ENCODE results near the gene HRH2. TPM values are rescaled to one million over a fixed set of nuclear protein-coding genes. Genes with fewer than 3 reads are reported as not detected.

The HRH2 gene
- total RNA-seq, 1 experiment from 2014 or later: not detected

GRCh38 chr5:175695161-175696126 lies 37.6 kb downstream of the HRH2 start:
- H3K27me3 ChIP-seq (replicated peaks): peaks cover 8% of the 10 kb centered on the region; the same call in 1 of the 2 replicates
- H3K36me3 ChIP-seq: no peaks in the 10 kb centered on the region
- no peaks in the 10 kb centered on the region for H3K4me1 ChIP-seq (replicated peaks)

GRCh38 chr5:175696139-175696854 lies 38.4 kb downstream of the HRH2 start:
- no peak for DNase-seq (ENCODE audit: low read depth in 1 of 2, low spot score in 2 of 2)
- H3K36me3 ChIP-seq: no peaks in the 10 kb centered on the region
- H3K27me3 ChIP-seq (replicated peaks): 0 out of 2 replicates have a peak, but pooled peaks cover 2% of the 10 kb centered on the region
- H3K4me3 ChIP-seq: no peak overlapping the region
- no peak overlapping the region for H3K27ac ChIP-seq
- no peaks in the 10 kb centered on the region for H3K4me1 ChIP-seq (replicated peaks)
- no peaks in the 10 kb centered on the region for H3K9me3 ChIP-seq (replicated peaks)

More at GRCh38 chr5:175695161-175696126, 37.6 kb downstream of the HRH2 start:
- DNase-seq (ENCODE audit: low read depth in 1 of 2, low spot score in 2 of 2): no peak
- no peaks in the 10 kb centered on the region; the same call in 1 of the 2 replicates for H3K9me3 ChIP-seq (replicated peaks)
- H3K27ac ChIP-seq: no peak overlapping the region
- no peak overlapping the region for H3K4me3 ChIP-seq

GRCh38 chr5:175696855-175697198 lies 39.0 kb downstream of the HRH2 start:
- Histone ChIP-seq H3K27ac (no peak overlapping the region), H3K9me3 (replicated peaks) (no peaks in the 10 kb centered on the region), H3K27me3 (replicated peaks) (no peaks in the 10 kb centered on the region), H3K4me1 (replicated peaks) (no peaks in the 10 kb centered on the region), H3K4me3 (no peak overlapping the region), H3K36me3 (no peaks in the 10 kb centered on the region)
- no peak for DNase-seq (ENCODE audit: low read depth in 1 of 2, low spot score in 2 of 2)

GRCh38 chr5:175697846-175698245 lies 40.0 kb downstream of the HRH2 start:
- no peak overlapping the region for H3K4me3 ChIP-seq
- H3K9me3 ChIP-seq (replicated peaks): no peaks in the 10 kb centered on the region
- no peaks in the 10 kb centered on the region for H3K4me1 ChIP-seq (replicated peaks)
- H3K27ac ChIP-seq: no peak overlapping the region
- no peak for DNase-seq (ENCODE audit: low read depth in 1 of 2, low spot score in 2 of 2)
- H3K36me3 ChIP-seq: no peaks in the 10 kb centered on the region
- no peaks in the 10 kb centered on the region for H3K27me3 ChIP-seq (replicated peaks)

GRCh38 chr5:175698401-175699115 lies 40.7 kb downstream of the HRH2 start:
- no peaks in the 10 kb centered on the region for H3K9me3 ChIP-seq (replicated peaks)
- H3K27ac ChIP-seq: no peak overlapping the region
- H3K4me1 ChIP-seq (replicated peaks): no peaks in the 10 kb centered on the region
- H3K36me3 ChIP-seq: no peaks in the 10 kb centered on the region
- no peaks in the 10 kb centered on the region for H3K27me3 ChIP-seq (replicated peaks)
- DNase-seq (ENCODE audit: low read depth in 1 of 2, low spot score in 2 of 2): no peak
- no peak overlapping the region for H3K4me3 ChIP-seq

GRCh38 chr5:175700991-175701390 lies 43.1 kb downstream of the HRH2 start:
- Histone ChIP-seq H3K36me3 (no peaks in the 10 kb centered on the region), H3K27me3 (replicated peaks) (peaks cover 11% of the 10 kb centered on the region), H3K4me3 (no peak overlapping the region), H3K27ac (no peak overlapping the region), H3K4me1 (replicated peaks) (no peaks in the 10 kb centered on the region), H3K9me3 (replicated peaks) (no peaks in the 10 kb centered on the region)
- no peak for DNase-seq (ENCODE audit: low read depth in 1 of 2, low spot score in 2 of 2)

GRCh38 chr5:175701797-175702196 lies 43.9 kb downstream of the HRH2 start:
- H3K27ac ChIP-seq: no peak overlapping the region
- H3K4me1 ChIP-seq (replicated peaks): no peaks in the 10 kb centered on the region
- DNase-seq (ENCODE audit: low read depth in 1 of 2, low spot score in 2 of 2): no peak
- peaks cover 11% of the 10 kb centered on the region for H3K27me3 ChIP-seq (replicated peaks)
- H3K36me3 ChIP-seq: no peaks in the 10 kb centered on the region
- H3K9me3 ChIP-seq (replicated peaks): no peaks in the 10 kb centered on the region
- H3K4me3 ChIP-seq: no peak overlapping the region

- Histone ChIP-seq H3K36me3 (no peaks in the 10 kb centered on the region), H3K4me1 (replicated peaks) (no peaks in the 10 kb centered on the region), H3K9me3 (replicated peaks) (no peaks in the 10 kb centered on the region), H3K27ac (no peak overlapping the region), H3K27me3 (replicated peaks) (peaks cover 29% of the 10 kb centered on the region), H3K4me3 (no peak overlapping the region)
- DNase-seq (ENCODE audit: low read depth in 1 of 2, low spot score in 2 of 2): no peak
These were observed 48.6 kb downstream of the HRH2 start for GRCh38 chr5:175706499-175706898.

- H3K4me1 ChIP-seq (replicated peaks): no peaks in the 10 kb centered on the region
- peaks cover 29% of the 10 kb centered on the region for H3K27me3 ChIP-seq (replicated peaks)
- H3K27ac ChIP-seq: no peak overlapping the region
- no peaks in the 10 kb centered on the region for H3K9me3 ChIP-seq (replicated peaks)
- no peak for DNase-seq (ENCODE audit: low read depth in 1 of 2, low spot score in 2 of 2)
- H3K4me3 ChIP-seq: no peak overlapping the region
- no peaks in the 10 kb centered on the region for H3K36me3 ChIP-seq
These were observed 50.0 kb downstream of the HRH2 start for GRCh38 chr5:175707751-175708375.

GRCh38 chr5:175709276-175709781 lies 51.5 kb downstream of the HRH2 start:
- Histone ChIP-seq H3K4me3 (no peak overlapping the region), H3K36me3 (no peaks in the 10 kb centered on the region), H3K4me1 (replicated peaks) (no peaks in the 10 kb centered on the region), H3K9me3 (replicated peaks) (no peaks in the 10 kb centered on the region), H3K27me3 (replicated peaks) (peaks cover 31% of the 10 kb centered on the region), H3K27ac (no peak overlapping the region)
- no peak for DNase-seq (ENCODE audit: low read depth in 1 of 2, low spot score in 2 of 2)

GRCh38 chr5:175710326-175710725 lies 52.5 kb downstream of the HRH2 start:
- H3K9me3 ChIP-seq (replicated peaks): no peaks in the 10 kb centered on the region
- H3K4me1 ChIP-seq (replicated peaks): no peaks in the 10 kb centered on the region
- no peak overlapping the region for H3K27ac ChIP-seq
- H3K27me3 ChIP-seq (replicated peaks): peaks cover 24% of the 10 kb centered on the region
- H3K36me3 ChIP-seq: no peaks in the 10 kb centered on the region
- H3K4me3 ChIP-seq: no peak overlapping the region
- DNase-seq (ENCODE audit: low read depth in 1 of 2, low spot score in 2 of 2): no peak

- Histone ChIP-seq H3K27ac (no peak overlapping the region), H3K4me1 (replicated peaks) (no peaks in the 10 kb centered on the region), H3K9me3 (replicated peaks) (no peaks in the 10 kb centered on the region), H3K27me3 (replicated peaks) (peaks cover 20% of the 10 kb centered on the region), H3K36me3 (no peaks in the 10 kb centered on the region), H3K4me3 (no peak overlapping the region)
- peak in 1 of 2 experiments; percentile 28 for DNase-seq (ENCODE audit: low read depth in 1 of 2, low spot score in 2 of 2)
These were observed 53.2 kb downstream of the HRH2 start for GRCh38 chr5:175711031-175711430.

All from SJSA1 (cell line).